ENCODE data around the gene TRNAU1AP. TPM values are rescaled to one million over a fixed set of nuclear protein-coding genes. Genes with fewer than 3 reads are reported as not detected.

Gene TRNAU1AP
- total RNA-seq, 4 donors from 2014 or later: 18.5 to 25.0 (median 21.8) TPM

GRCh38 chr1:28507646-28508434, 45.0 kb upstream of the TRNAU1AP start:
- peaks cover 4 to 70% (median 33%) of the 10 kb centered on the region in 3 donors for H3K4me1 ChIP-seq
- peaks cover 0 to 52% of the 10 kb centered on the region in 2 donors for H3K36me3 ChIP-seq
- 31 to 37% methylated on average over 4 to 5 of the region's 10 CpGs for WGBS, 2 donors (ENCODE audit: low coverage in 1 of 2)

GRCh38 chr1:28508435-28508754, 44.5 kb upstream of the TRNAU1AP start:
- Histone ChIP-seq H3K4me3 (peak overlapping the region in 1 of 2 donors; percentile 74), H3K9me3 (no peaks in the 10 kb centered on the region), H3K27ac (peak overlapping the region in 3 of 4 donors; percentile 86 to 90 (median 88)), H3K27me3 (no peaks in the 10 kb centered on the region), H3K4me1 (peaks cover 4 to 74% (median 33%) of the 10 kb centered on the region in 3 donors), H3K36me3 (peaks cover 0 to 58% of the 10 kb centered on the region in 2 donors)
- TF ChIP-seq CTCF (IDR thresholded peaks at IDR 0.05) (no peak), EP300 (IDR thresholded peaks at IDR 0.05) (no peak), POLR2A (IDR thresholded peaks at IDR 0.05) (no peak), POLR2AphosphoS5 (IDR thresholded peaks at IDR 0.05) (no peak)
- 19 to 50% methylated on average over 2 to 4 of the region's 5 CpGs for WGBS, 2 donors (ENCODE audit: low coverage in 1 of 2)
- no peak for ATAC-seq

More at GRCh38 chr1:28507646-28508434, 45.0 kb upstream of the TRNAU1AP start:
- no peak for ATAC-seq
- Histone ChIP-seq H3K4me3 (peak overlapping the region; percentile 74 to 83), H3K27me3 (no peaks in the 10 kb centered on the region), H3K27ac (peak overlapping the region in 3 of 4 donors; percentile 86 to 90 (median 88)), H3K9me3 (no peaks in the 10 kb centered on the region)
- TF ChIP-seq POLR2AphosphoS5 (IDR thresholded peaks at IDR 0.05) (no peak), EP300 (IDR thresholded peaks at IDR 0.05) (no peak), POLR2A (IDR thresholded peaks at IDR 0.05) (no peak), CTCF (IDR thresholded peaks at IDR 0.05) (no peak)

- 65 to 69% methylated on average over 7 to 8 of the region's 8 CpGs for whole genome bisulfite sequencing, 2 donors (ENCODE audit: low coverage in 1 of 2)
- TF ChIP-seq EP300 (IDR thresholded peaks at IDR 0.05) (no peak), CTCF (IDR thresholded peaks at IDR 0.05) (no peak), POLR2AphosphoS5 (IDR thresholded peaks at IDR 0.05) (peak; percentile 33)
- Histone ChIP-seq H3K36me3 (peaks cover 0 to 72% of the 10 kb centered on the region in 2 donors), H3K9me3 (no peaks in the 10 kb centered on the region), H3K4me1 (peaks cover 4 to 74% (median 33%) of the 10 kb centered on the region in 3 donors), H3K4me3 (no peak overlapping the region), H3K27me3 (no peaks in the 10 kb centered on the region), H3K27ac (peak overlapping the region in 3 of 4 donors; percentile 27 to 88 (median 86))
- ATAC-seq: no peak
These were observed 43.1 kb upstream of the TRNAU1AP start for GRCh38 chr1:28509705-28510272.

GRCh38 chr1:28510273-28510969, 42.5 kb upstream of the TRNAU1AP start:
- Histone ChIP-seq H3K9me3 (no peaks in the 10 kb centered on the region), H3K36me3 (peaks cover 0 to 78% of the 10 kb centered on the region in 2 donors), H3K27ac (peak overlapping the region in 2 of 4 donors; percentile 86 to 88), H3K4me1 (peaks cover 4 to 68% (median 33%) of the 10 kb centered on the region in 3 donors), H3K27me3 (no peaks in the 10 kb centered on the region), H3K4me3 (no peak overlapping the region)
- WGBS, 2 donors (ENCODE audit: low coverage in 1 of 2): 49 to 100% methylated on average over 2 to 3 of the region's 8 CpGs
- no peak for TF ChIP-seq POLR2AphosphoS5 (IDR thresholded peaks at IDR 0.05)
- no peak for TF ChIP-seq EP300 (IDR thresholded peaks at IDR 0.05)
- no peak for TF ChIP-seq CTCF (IDR thresholded peaks at IDR 0.05)
- TF ChIP-seq POLR2A (IDR thresholded peaks at IDR 0.05): no peak
- no peak for ATAC-seq

Data from gastroesophageal sphincter (tissue), 4 donors.